HG03064 (cell line): ENCODE data around the gene SPTSSA.
"Not testable (repeated sequence)": the region's sequence is repeated elsewhere in the genome, so short reads cannot be mapped to it uniquely, and the experiment has no call there.

Source experiments
- ATAC-seq: cut with Tn5 transposase; IDR thresholded peaks from one replicate; pipeline ENCODE4 v1.9.1; 2021; ENCODE audit warnings: low read depth; ENCODE audit not compliant: unreplicated experiment

SPTSSA gene

GRCh38 chr14:34462132-34462893, at the start of gene SPTSSA:
TSS of gene SPTSSA (minus strand) at chr14:34462240. CDS start at chr14:34462207, 33 bp downstream.
- ATAC-seq = peak; percentile 85

GRCh38 chr14:34507884-34508283, 45.8 kb upstream of the SPTSSA start:
- no peak for ATAC-seq

- no peak for ATAC-seq
These were observed 45.4 kb upstream of the SPTSSA start for GRCh38 chr14:34507459-34507858.

GRCh38 chr14:34505124-34505491, 43.1 kb upstream of the SPTSSA start:
- not testable (repeated sequence) for ATAC-seq

- not testable (repeated sequence) for ATAC-seq
These were observed 42.0 kb upstream of the SPTSSA start for GRCh38 chr14:34504027-34504426.

- ATAC-seq = no peak
These were observed 40.6 kb upstream of the SPTSSA start for GRCh38 chr14:34502545-34503225.

GRCh38 chr14:34502001-34502400, 40.0 kb upstream of the SPTSSA start:
- no peak for ATAC-seq

GRCh38 chr14:34501004-34501580, 39.1 kb upstream of the SPTSSA start:
- ATAC-seq = no peak

GRCh38 chr14:34498684-34499412, 36.8 kb upstream of the SPTSSA start:
- no peak for ATAC-seq

- ATAC-seq = no peak
These were observed 34.9 kb upstream of the SPTSSA start for GRCh38 chr14:34496679-34497513.

GRCh38 chr14:34496007-34496678, 34.1 kb upstream of the SPTSSA start:
- ATAC-seq = no peak

GRCh38 chr14:34489324-34489723, 27.3 kb upstream of the SPTSSA start:
- no peak for ATAC-seq

- no peak for ATAC-seq
These were observed 26.5 kb upstream of the SPTSSA start for GRCh38 chr14:34488528-34488927.

GRCh38 chr14:34484726-34485125, 22.7 kb upstream of the SPTSSA start:
- no peak for ATAC-seq

GRCh38 chr14:34482463-34482862, 20.4 kb upstream of the SPTSSA start:
- ATAC-seq = no peak

GRCh38 chr14:34479694-34480093, 17.7 kb upstream of the SPTSSA start:
- ATAC-seq = no peak

GRCh38 chr14:34478261-34478660, 16.2 kb upstream of the SPTSSA start:
- no peak for ATAC-seq

- ATAC-seq = not testable (repeated sequence)
These were observed 14.0 kb upstream of the SPTSSA start for GRCh38 chr14:34476036-34476435.

- no peak for ATAC-seq
These were observed 13.1 kb upstream of the SPTSSA start for GRCh38 chr14:34475163-34475562.
